Amniotic epithelial cell (primary cell): ENCODE data around the gene CLC.
"Not testable (repeated sequence)": the region's sequence is repeated elsewhere in the genome, so short reads cannot be mapped to it uniquely, and the experiment has no call there.

Experiments
- DNase-seq: peaks from one replicate; pipeline ENCODE4 v3.0.0-alpha.2; 2010; ENCODE audit warnings: low read depth

The CLC gene

DNA sequence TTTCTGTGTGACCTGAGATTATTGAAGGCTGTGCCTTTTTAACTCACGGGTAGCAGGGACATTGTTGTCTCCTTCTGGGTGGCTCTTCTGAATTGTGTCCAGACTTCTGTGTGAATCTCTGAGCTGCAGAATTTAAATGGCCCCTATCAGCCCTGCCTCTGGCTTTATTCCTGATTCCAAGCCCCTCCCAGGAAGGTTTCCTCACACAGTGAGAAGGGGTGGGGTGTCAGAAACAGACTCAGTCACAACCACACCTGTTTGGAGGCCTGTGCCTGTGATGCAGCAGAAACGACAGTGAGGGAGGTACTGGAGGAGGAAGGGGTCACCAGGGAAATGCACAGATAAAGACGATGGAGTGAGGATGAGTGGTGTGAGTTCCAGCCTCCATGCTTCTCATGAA, at the start of gene CLC:
CLC (minus strand) TSS at position 139 of the 400 bp plus-strand sequence; CDS start at position 62, 77 bp downstream.
- DNase-seq: no peak

GRCh38 chr19:39780894-39781293, 43.1 kb upstream of the CLC start:
- no peak for DNase-seq

- no peak for DNase-seq
Observed at GRCh38 chr19:39778763-39779162, 40.9 kb upstream of the CLC start, which contains the start of gene LEUTX. TSS of gene LEUTX (plus strand) at chr19:39778854. CDS start at chr19:39778921, 67 bp downstream.

- DNase-seq: no peak
Observed at GRCh38 chr19:39768786-39769185, 31.0 kb upstream of the CLC start.

- no peak for DNase-seq
Observed at GRCh38 chr19:39768334-39768733, 30.5 kb upstream of the CLC start.

- peak; percentile 38 for DNase-seq
Observed at GRCh38 chr19:39765091-39766076, 27.6 kb upstream of the CLC start.

- DNase-seq: not testable (repeated sequence)
Observed at GRCh38 chr19:39761851-39762250, 24.0 kb upstream of the CLC start.

DNA sequence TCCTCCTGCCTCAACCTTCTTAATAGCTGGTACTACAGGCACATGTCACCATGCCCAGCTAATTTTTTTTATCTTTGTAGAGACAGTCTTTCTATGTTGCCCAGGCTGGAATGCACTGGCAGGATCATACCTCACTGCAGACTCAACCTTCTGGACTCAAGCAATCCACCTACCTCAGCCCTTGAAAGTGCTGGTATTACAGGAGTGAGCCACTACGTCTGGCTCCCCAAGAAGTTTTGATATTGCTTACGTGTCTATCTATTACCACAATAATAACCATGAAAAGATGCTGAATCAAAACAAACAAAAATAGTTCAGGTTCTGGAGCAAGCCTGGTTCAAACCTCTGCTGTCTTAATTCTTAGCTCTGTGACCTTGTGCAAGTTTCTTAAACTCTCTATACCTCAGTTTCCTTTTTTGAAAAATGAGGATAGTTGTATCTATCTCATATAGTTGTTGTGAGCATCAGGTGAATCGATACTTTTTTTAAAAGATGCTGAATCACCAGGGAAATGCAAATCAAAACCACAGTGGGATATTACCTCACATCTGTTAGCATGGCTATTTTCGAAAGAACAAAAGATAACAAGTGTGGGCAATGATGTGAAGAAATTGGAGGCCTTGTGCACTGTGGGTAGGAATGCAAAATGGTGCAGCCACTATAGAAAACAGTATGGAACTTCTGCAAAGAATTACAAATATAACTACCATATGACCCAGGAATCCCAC, 21.8 kb upstream of the CLC start:
- peak; percentile 1 for DNase-seq

GRCh38 chr19:39754971-39755370, 17.1 kb upstream of the CLC start:
- no peak for DNase-seq

- no peak for DNase-seq
Observed at GRCh38 chr19:39754544-39754943, 16.7 kb upstream of the CLC start.

GRCh38 chr19:39752795-39753194, 15.0 kb upstream of the CLC start:
- no peak for DNase-seq

DNA sequence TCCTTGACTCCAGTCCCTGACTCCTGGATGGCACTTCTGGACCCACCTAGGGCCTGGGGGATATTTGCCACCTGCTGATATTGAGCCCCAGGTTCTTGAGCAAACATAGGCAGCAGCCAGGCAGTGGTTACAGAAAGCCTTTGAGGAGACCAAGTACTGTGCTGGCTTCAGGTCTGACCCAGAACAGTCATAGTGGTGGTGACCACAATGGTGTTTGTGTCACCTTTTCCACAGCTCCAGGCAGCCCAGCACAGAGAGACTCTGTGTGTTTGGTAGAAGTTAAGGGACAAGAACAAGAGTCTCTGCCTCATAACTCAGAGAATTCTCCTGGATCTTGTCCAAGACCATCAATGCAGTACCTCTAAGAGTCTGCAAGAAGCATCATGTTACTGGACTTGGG, 14.6 kb upstream of the CLC start:
- DNase-seq: no peak

GRCh38 chr19:39749981-39750380, 12.2 kb upstream of the CLC start:
- no peak for DNase-seq

DNA sequence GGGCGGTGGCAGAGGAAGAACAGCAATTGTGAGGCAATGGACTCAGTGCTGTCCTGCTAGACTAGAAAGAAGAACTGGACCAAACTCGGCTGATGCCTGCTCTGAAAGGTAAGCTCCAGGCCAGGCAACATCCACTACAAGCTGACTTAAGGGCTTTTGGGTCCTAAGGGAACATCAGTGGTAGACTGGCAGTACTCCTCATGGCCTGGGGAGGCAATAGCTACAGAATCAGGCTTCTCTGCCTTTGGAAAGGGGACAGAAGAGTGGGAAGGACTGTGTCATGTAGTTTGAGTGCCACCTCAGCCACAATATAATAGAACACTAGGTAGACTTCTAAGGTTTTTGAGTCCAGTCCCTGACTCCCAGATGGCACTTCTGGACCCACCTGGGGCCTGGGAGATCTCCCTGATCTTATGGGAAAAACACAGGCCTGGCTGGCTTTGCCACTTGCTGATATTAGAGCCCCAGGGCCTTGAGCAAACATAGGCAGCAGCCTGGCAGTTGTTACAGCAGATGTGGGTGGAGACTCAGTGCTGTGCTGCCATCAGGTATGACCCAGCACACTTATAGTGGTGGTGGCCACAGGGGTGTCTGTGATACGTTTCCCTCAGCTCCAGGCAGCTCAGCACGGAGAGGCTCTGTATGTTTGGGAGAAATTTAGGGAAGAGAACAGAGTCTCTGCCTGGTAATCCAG, 9.2 kb upstream of the CLC start:
- no peak for DNase-seq

- DNase-seq: no peak
Observed at GRCh38 chr19:39745643-39746042, 7.8 kb upstream of the CLC start.

DNA sequence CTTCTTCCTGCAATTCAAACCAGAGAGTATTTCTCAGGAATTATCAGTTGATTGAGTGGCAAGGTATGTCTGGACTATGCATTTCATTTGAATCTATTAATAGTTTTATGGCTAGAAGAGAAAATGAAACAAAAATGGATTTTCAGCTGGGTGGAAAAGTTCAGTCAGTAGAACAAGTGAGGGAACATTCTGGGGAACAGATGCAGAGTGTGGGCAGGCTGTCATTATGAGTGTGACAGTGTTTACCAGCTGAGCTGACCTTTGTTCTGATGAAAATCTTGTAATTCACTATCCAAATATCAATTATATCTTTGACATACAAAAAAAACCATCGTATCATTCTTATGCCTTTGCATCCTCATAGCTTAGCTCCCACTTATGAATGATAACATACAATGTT, 2.6 kb upstream of the CLC start:
- no peak for DNase-seq

DNA sequence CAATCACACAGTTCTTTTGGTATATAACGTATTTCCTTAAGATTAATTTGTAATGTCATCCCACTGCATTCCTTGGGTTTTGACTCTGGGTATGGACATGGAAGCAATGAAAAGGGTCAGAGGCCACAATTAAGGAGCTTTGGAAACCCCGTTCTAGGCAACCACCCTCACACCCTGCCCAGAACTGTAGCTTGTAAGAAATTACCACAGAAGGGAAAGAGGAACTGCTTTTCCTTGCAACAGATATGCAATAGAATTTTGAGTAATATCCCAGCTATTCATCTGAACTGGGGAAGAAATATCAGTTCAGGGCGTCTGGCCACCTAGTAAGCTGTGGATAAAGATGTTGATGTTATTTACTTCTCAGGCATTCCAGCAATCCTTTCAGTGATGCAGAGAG, 985 bp upstream of the CLC start:
- DNase-seq: no peak

DNA sequence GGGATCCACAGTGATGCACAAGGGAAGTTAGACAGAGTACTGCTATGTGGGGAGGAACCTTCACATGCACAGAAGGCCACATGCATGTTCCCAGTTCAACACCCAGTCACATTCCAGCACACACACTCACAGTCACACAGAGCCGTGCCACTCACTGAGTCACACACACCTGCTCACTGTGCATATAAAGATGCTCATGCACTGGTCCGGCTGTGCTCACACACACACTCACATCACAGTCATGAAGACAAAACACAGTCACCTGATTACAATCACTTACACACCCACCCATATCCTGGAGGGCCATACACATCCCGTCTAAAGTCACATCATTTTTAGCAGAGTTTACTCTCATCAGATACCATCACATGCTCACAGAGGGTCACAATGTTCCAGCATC, 478 bp downstream of the CLC start:
- no peak for DNase-seq

DNA sequence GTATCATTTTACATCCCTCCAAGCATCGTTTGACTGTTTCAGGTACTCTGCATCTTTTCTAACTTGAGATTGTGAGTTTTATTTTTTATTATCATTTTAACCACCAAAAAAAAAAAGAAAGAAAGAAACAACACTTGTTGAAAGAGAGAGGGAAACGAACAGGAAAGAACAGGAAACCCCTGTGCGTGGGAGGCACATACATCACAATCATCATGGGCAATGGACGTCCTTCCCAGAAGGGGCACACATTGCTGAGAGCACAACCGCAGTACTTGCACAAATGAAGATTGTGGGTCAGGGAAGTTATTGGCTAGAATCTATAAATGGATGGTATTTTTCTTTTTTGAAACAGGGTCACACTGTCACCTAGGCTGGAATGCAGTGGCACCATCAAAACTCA, 1.7 kb downstream of the CLC start:
- DNase-seq: no peak

- DNase-seq: no peak
Observed at GRCh38 chr19:39735688-39736087, 2.1 kb downstream of the CLC start.

DNA sequence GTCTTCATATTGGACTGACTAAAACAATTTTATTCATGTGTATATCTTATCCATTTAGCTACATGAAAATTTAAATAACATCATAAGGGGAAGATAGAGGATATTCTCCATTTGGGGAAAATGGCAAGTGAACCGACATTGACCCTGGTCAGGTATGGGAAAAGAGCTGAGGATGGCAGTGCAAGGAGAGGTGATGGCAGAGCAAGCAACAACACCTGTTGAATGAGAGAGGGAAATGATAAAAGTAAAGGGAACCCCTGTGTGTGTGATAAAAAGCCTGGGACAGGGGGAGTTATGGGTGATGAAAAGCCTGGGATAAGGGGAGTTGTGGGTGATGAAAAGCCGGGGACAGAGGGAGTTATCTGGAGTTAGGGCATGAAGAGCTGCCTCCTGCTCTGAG, 4.0 kb downstream of the CLC start:
- no peak for DNase-seq

DNA sequence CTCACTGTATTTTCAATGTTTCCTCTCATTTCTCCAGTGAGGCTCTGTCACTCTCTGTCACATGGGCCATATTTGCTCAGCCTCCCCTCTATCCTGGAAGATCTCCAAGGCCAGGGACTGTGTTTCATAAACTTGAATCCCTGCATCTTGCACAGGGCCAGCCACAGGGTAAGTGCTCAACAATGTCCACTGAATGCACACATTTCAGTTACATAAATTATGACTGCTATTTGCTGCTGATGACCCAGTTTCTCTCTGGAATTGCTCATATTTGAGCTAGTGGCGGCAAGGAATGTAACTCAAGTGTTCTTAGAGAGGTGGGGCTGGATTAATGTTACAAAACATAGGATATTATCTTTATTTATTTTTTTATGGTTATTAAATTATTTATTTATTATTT, 6.1 kb downstream of the CLC start:
- no peak for DNase-seq
